Common myeloid progenitor, CD34-positive (primary cell): ENCODE results near the gene IFT88.

Experiments
- CTCF ChIA-PET: fragments of 350-600 bp; sonication (Branson Sonifier 250); formaldehyde crosslinking; loops from one replicate; lab custom pipeline; 2021; ENCODE audit warnings: antibody characterized with exemption; lab: Charles Lee
- POLR2A ChIA-PET: fragments of 350-600 bp; sonication (Branson Sonifier 250); formaldehyde crosslinking; loops from one replicate; lab custom pipeline; 2021; ENCODE audit warnings: antibody characterized with exemption; lab: Charles Lee
- DNase-seq, 3 donors: peaks; one replicate each; pipeline versions ENCODE4 v3.0.0 to v3.0.0-alpha.2; 2013
- H3K27ac ChIP-seq, 2 experiments: 1 replicate in 1 of 2; 2 replicates in 1 of 2; pipeline ENCODE4 v1.7.0; 2013; ENCODE audit warnings: inconsistent platforms in 2 of 2, low read length in 2 of 2, mild to moderate bottlenecking in 2 of 2, low read depth in 1 of 2, moderate library complexity in 1 of 2; ENCODE audit not compliant: severe bottlenecking in 2 of 2, insufficient read depth in 1 of 2, poor library complexity in 1 of 2
- H3K27me3 ChIP-seq, 5 experiments: replicated peaks in 2 of 5; 1 replicate in 3 of 5; 2 replicates in 2 of 5; pipeline versions ENCODE4 v1.6.1 to v1.7.0; 2013; ENCODE audit warnings: low read length in 4 of 5, mild to moderate bottlenecking in 2 of 5, moderate library complexity in 2 of 5, inconsistent platforms in 1 of 5; ENCODE audit not compliant: insufficient read depth in 5 of 5, control insufficient read depth in 4 of 5
- H3K36me3 ChIP-seq, 4 experiments: 1 replicate in 2 of 4; 2 replicates in 2 of 4; pipeline versions ENCODE4 v1.6.1 to v1.7.0; 2013; ENCODE audit warnings: low read length in 3 of 4, control low read depth in 1 of 4, mild to moderate bottlenecking in 1 of 4; ENCODE audit not compliant: control insufficient read depth in 4 of 4, insufficient read depth in 4 of 4
- H3K4me1 ChIP-seq, 4 experiments: 1 replicate in 3 of 4; 2 replicates in 1 of 4; pipeline versions ENCODE4 v1.6.1 to v1.7.1; 2013; ENCODE audit warnings: low read length in 3 of 4, mild to moderate bottlenecking in 3 of 4, control low read depth in 1 of 4, inconsistent platforms in 1 of 4, moderate library complexity in 1 of 4; ENCODE audit not compliant: control insufficient read depth in 4 of 4, insufficient read depth in 4 of 4; ENCODE audit errors: control extremely low read depth in 1 of 4
- H3K4me3 ChIP-seq, 7 experiments: 1 replicate in 4 of 7; 2 replicates in 3 of 7; pipeline versions ENCODE4 v1.5.1 to v1.7.0; 2013; ENCODE audit warnings: mild to moderate bottlenecking in 7 of 7, low read length in 6 of 7, moderate library complexity in 6 of 7, inconsistent platforms in 2 of 7, low read depth in 2 of 7, control low read depth in 1 of 7; ENCODE audit not compliant: insufficient read depth in 4 of 7, control insufficient read depth in 1 of 7; ENCODE audit errors: extremely low read depth in 1 of 7
- H3K9me3 ChIP-seq, 5 experiments: 1 replicate in 4 of 5; 2 replicates in 1 of 5; pipeline versions ENCODE4 v1.6.1 to v1.7.1; 2013; ENCODE audit warnings: low read length in 4 of 5, mild to moderate bottlenecking in 2 of 5, inconsistent platforms in 1 of 5, low read depth in 1 of 5, moderate library complexity in 1 of 5; ENCODE audit not compliant: control insufficient read depth in 4 of 5, insufficient read depth in 2 of 5; ENCODE audit errors: control extremely low read depth in 1 of 5
- WGBS: methylation state at CpG from one replicate; pipeline ENCODE4 v1.1.5; 2013; ENCODE audit not compliant: insufficient coverage; 5-methylcytosine and 5-hydroxymethylcytosine counted together

IFT88 gene

GRCh38 chr13:20525601-20526544 is 41.1 kb upstream of the IFT88 start, which contains the start of gene CRYL1:
CRYL1 (minus strand) TSS chr13:20525857; CDS start chr13:20525794, 63 bp downstream.
- POLR2A ChIA-PET: no interaction called here
- CTCF ChIA-PET: interaction anchor here (0.7 to 1.5 kb wide), 2 partner anchors 14 to 18 kb away, joined by 4 read pairs; no protein-coding TSS in a partner anchor
- Histone ChIP-seq H3K9me3 (no peaks in the 10 kb centered on the region), H3K4me3 (peak within 1 kb of the TSS; percentile 71 to 91 (median 73)), H3K27me3 (no peaks in the 10 kb centered on the region), H3K27ac (peak within 1 kb of the TSS; percentile 47 to 69), H3K4me1 (peaks cover 2 to 22% (median 19%) of the 10 kb centered on the region in 4 experiments), H3K36me3 (no peaks in the 10 kb centered on the region)
- WGBS: 0% methylated on average over 64 of the region's 89 CpGs
- DNase-seq: peak; percentile 58 to 96 (median 93)

- Histone ChIP-seq H3K36me3 (no peaks in the 10 kb centered on the region), H3K4me1 (peaks cover 2 to 22% (median 19%) of the 10 kb centered on the region in 4 experiments), H3K4me3 (peak overlapping the region in 6 of 7 experiments; percentile 71 to 91 (median 76)), H3K27me3 (no peaks in the 10 kb centered on the region), H3K27ac (no peak overlapping the region), H3K9me3 (no peaks in the 10 kb centered on the region)
- ChIA-PET POLR2A (no interaction called here), CTCF (interaction anchor here (0.7 to 1.5 kb wide), 2 partner anchors 14 to 17 kb away, joined by 4 read pairs; no protein-coding TSS in a partner anchor)
- WGBS: 82% methylated on average over 3 of the region's 6 CpGs
- DNase-seq: peak in 2 of 3 donors; percentile 21 to 35
Measured at GRCh38 chr13:20526664-20527063, 40.3 kb upstream of the IFT88 start.

- 100% methylated on average over 1 of the region's 2 CpGs for WGBS
Measured at GRCh38 chr13:20528452-20528851, 38.5 kb upstream of the IFT88 start.

GRCh38 chr13:20534038-20534608 is 32.8 kb upstream of the IFT88 start:
- 96% methylated on average over 7 of the region's 10 CpGs for WGBS
- Histone ChIP-seq H3K36me3 (no peaks in the 10 kb centered on the region), H3K27me3 (no peaks in the 10 kb centered on the region), H3K4me3 (no peak overlapping the region), H3K27ac (no peak overlapping the region), H3K9me3 (peaks cover 0 to 6% (median 0%) of the 10 kb centered on the region in 5 experiments), H3K4me1 (no peaks in the 10 kb centered on the region)
- POLR2A ChIA-PET: no interaction called here
- DNase-seq: no peak
- CTCF ChIA-PET: interaction anchor here (2.0 kb wide), 1 partner anchor 12 kb away, joined by 6 read pairs; no protein-coding TSS in a partner anchor

More at GRCh38 chr13:20528452-20528851, 38.5 kb upstream of the IFT88 start:
- peaks cover 2 to 22% (median 19%) of the 10 kb centered on the region in 4 experiments for H3K4me1 ChIP-seq
- H3K36me3 ChIP-seq: no peaks in the 10 kb centered on the region
- H3K27me3 ChIP-seq: no peaks in the 10 kb centered on the region
- CTCF ChIA-PET: interaction anchor here (0.5 kb wide), 1 partner anchor 416 kb away, joined by 3 read pairs; no protein-coding TSS in a partner anchor
- no peak overlapping the region for H3K27ac ChIP-seq
- no peak overlapping the region for H3K4me3 ChIP-seq
- POLR2A ChIA-PET: no interaction called here
- DNase-seq: no peak
- H3K9me3 ChIP-seq: no peaks in the 10 kb centered on the region

- POLR2A ChIA-PET: no interaction called here
- Histone ChIP-seq H3K4me3 (no peak overlapping the region), H3K4me1 (no peaks in the 10 kb centered on the region), H3K36me3 (no peaks in the 10 kb centered on the region), H3K27me3 (no peaks in the 10 kb centered on the region), H3K27ac (no peak overlapping the region), H3K9me3 (peaks cover 0 to 6% (median 0%) of the 10 kb centered on the region in 5 experiments)
- no peak for DNase-seq
- CTCF ChIA-PET: interaction anchor here (0.6 kb wide), 1 partner anchor 64 kb away, joined by 3 read pairs; no protein-coding TSS in a partner anchor
Measured at GRCh38 chr13:20536992-20537391, 30.0 kb upstream of the IFT88 start.

- WGBS: 48% methylated on average over 7 of the region's 7 CpGs
- CTCF ChIA-PET: interaction anchor here (1.1 to 3.0 kb wide), 5 partner anchors 8 to 53 kb away, joined by 3 to 10 read pairs (median 4); no protein-coding TSS in a partner anchor
- Histone ChIP-seq H3K4me3 (no peak overlapping the region), H3K36me3 (no peaks in the 10 kb centered on the region), H3K27me3 (no peaks in the 10 kb centered on the region), H3K27ac (no peak overlapping the region), H3K9me3 (no peaks in the 10 kb centered on the region), H3K4me1 (peaks cover 4 to 26% (median 13%) of the 10 kb centered on the region in 4 experiments)
- peak in 2 of 3 donors; percentile 38 to 49 for DNase-seq
- POLR2A ChIA-PET: no interaction called here
Measured at GRCh38 chr13:20544201-20544923, 22.6 kb upstream of the IFT88 start.
